Measurements from ENCODE around the gene CPT1B.

Gene CPT1B

DNA sequence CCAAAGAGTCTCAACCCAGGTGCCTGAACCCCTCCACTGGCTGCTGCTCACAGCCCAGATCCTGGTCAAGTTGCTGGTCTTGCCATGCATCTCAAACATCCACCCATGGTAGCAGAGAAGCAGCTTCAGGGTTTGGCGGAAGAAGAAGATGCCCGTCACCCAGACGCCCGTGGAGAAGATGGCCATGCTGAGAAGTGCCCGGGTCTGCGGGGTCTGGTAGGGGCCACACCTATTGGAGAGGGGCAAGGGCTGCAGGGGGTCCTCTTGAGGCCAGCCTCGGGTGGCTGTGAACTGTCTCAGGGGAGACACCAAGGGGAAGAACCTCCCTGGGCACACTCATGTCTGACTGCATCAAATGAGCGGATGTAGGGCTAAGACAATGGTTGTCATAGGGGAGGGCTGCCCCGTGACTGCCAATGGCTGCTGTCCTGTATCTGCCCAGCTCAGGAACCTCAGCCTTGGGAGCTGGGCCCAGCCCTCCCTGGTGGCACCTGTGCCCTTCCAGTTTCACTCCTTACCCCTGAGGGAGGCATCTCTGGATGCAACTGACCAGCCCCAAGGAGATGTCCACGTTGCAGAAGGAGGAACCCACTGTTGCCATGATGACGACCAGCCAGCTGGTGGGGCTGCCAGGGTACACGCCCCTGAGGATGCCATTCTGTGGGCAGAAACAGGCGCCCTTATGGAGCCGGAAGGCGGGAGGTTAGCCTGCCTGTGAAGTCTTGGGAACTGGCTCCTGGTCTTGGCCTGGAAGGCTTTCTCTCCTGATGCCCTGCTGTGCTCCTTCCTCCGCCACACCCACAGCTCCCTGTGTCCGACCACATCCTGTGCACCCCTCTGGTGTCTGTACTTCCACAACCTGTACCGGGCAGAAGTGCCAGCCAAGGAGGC, 1.2 kb downstream of the CPT1B start:
- Histone ChIP-seq H3K36me3 (ENCODE audit: control insufficient read depth in 2 of 2, insufficient read depth in 1 of 2, low read length in 2 of 2) (peaks cover 48 to 88% of the 10 kb centered on the region in 2 experiments), H3K27ac (ENCODE audit: extremely low read depth, low read depth, low read length) (no peak overlapping the region), H3K9me3 (ENCODE audit: control insufficient read depth, insufficient read depth, low read depth, low read length) (no peaks in the 10 kb centered on the region), H3K4me1 (ENCODE audit: control insufficient read depth, insufficient read depth, low read length) (peaks cover 3% of the 10 kb centered on the region; the same call in 1 of the 2 replicates), H3K4me3 (ENCODE audit: low read depth, low read length) (no peak overlapping the region)
- POLR2A ChIA-PET, result interaction anchor here (2.1 to 3.3 kb wide), 2 partner anchors 11 to 14 kb away, joined by 13 read pairs; partner anchors contain the start of gene SYCE3
- TF ChIP-seq ZNF510 (tag by site-specific recombination; IDR thresholded peaks at IDR 0.05; ENCODE audit: insufficient replicate concordance) (no peak), ZIC2 (tag by site-specific recombination; IDR thresholded peaks at IDR 0.05) (peak; percentile 40)
- CTCF ChIA-PET, result interaction anchor here (0.6 to 3.1 kb wide), 9 partner anchors 13 to 118 kb away, joined by 3 to 35 read pairs (median 4); partner anchors contain the start of genes SCO2 and SYCE3

DNA sequence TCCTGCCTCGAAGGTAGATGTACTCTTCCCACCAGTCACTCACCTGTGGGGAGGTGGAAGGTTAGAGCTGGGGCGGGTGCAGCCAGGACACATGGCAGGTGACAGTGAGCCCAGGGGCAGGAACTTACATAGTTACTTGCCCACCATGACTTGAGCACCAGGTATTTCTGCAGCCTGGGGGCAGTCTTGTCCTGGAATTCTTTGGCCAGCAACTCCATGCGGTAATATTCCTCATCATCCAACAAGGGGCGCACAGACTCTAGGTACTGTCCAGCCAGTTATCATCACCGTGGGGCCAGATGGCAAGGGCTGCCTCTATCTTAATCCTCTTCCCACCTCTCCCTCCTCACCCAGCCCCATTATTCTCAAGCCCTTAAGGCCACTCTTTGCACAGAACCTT, 2.2 kb downstream of the CPT1B start:
- CTCF ChIA-PET, result interaction anchor here (0.5 to 3.1 kb wide), 9 partner anchors 12 to 119 kb away, joined by 3 to 35 read pairs (median 4); partner anchors contain the start of genes SCO2 and SYCE3

DNA sequence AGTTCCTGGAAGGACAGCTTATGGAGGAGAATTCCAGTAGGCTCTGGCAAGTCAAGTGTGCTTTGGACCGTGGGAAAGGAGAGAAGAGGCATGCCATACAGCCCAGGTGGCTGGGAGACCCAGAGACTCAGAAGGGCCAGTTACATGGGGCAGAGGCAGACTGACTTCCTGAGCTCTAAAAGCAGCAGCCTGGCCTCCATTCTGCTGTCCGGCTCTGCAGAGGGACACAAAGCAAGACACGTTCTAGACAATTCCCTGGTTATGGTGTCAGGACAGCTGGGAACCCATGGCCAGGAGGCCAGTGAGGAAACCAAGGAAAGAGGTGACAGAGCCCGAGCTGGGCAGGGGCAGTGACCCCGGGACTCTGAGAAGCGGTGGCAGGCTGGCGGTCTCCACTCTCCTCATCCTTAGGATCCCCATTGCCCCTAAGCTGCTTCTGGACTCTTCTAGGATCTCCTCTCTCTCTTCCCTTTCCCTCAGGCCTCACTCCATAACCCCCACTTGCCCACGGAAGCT, 2.7 kb downstream of the CPT1B start:
- POLR2A ChIA-PET, result interaction anchor here (1.4 to 3.3 kb wide), 4 partner anchors 9 to 50 kb away, joined by 3 to 13 read pairs (median 8); partner anchors contain the start of genes SCO2 and SYCE3
- Histone ChIP-seq H3K36me3 (ENCODE audit: control insufficient read depth in 2 of 2, insufficient read depth in 1 of 2, low read length in 2 of 2) (peaks cover 48 to 92% of the 10 kb centered on the region in 2 experiments), H3K4me1 (ENCODE audit: control insufficient read depth, insufficient read depth, low read length) (no peaks in the 10 kb centered on the region), H3K4me3 (ENCODE audit: low read depth, low read length) (no peak overlapping the region), H3K27ac (ENCODE audit: extremely low read depth, low read depth, low read length) (no peak overlapping the region), H3K9me3 (ENCODE audit: control insufficient read depth, insufficient read depth, low read depth, low read length) (no peaks in the 10 kb centered on the region)
- CTCF ChIA-PET, result interaction anchor here (0.5 to 3.1 kb wide), 10 partner anchors 9 to 116 kb away, joined by 3 to 35 read pairs (median 4); partner anchors contain the start of gene SYCE3
- TF ChIP-seq ZNF768 (tag by site-specific recombination; IDR thresholded peaks at IDR 0.05), result no peak
- no peak for TF ChIP-seq ZIC2 (tag by site-specific recombination; IDR thresholded peaks at IDR 0.05)
- TF ChIP-seq ZFHX2 (tag by site-specific recombination; conservative IDR thresholded peaks at IDR 0.05), result no peak
- TF ChIP-seq ZFP69B (tag by site-specific recombination; IDR thresholded peaks at IDR 0.05), result no peak

More for the DNA sequence above, 2.2 kb downstream of the CPT1B start:
- Histone ChIP-seq H3K27ac (ENCODE audit: extremely low read depth, low read depth, low read length) (no peak overlapping the region), H3K36me3 (ENCODE audit: control insufficient read depth in 2 of 2, insufficient read depth in 1 of 2, low read length in 2 of 2) (peaks cover 54 to 91% of the 10 kb centered on the region in 2 experiments), H3K4me3 (ENCODE audit: low read depth, low read length) (no peak overlapping the region), H3K9me3 (ENCODE audit: control insufficient read depth, insufficient read depth, low read depth, low read length) (no peaks in the 10 kb centered on the region), H3K4me1 (ENCODE audit: control insufficient read depth, insufficient read depth, low read length) (no peaks in the 10 kb centered on the region)
- POLR2A ChIA-PET, result interaction anchor here (1.5 to 3.3 kb wide), 3 partner anchors 10 to 37 kb away, joined by 4 to 13 read pairs (median 13); partner anchors contain the start of gene SYCE3
- TF ChIP-seq, protein P1, sequence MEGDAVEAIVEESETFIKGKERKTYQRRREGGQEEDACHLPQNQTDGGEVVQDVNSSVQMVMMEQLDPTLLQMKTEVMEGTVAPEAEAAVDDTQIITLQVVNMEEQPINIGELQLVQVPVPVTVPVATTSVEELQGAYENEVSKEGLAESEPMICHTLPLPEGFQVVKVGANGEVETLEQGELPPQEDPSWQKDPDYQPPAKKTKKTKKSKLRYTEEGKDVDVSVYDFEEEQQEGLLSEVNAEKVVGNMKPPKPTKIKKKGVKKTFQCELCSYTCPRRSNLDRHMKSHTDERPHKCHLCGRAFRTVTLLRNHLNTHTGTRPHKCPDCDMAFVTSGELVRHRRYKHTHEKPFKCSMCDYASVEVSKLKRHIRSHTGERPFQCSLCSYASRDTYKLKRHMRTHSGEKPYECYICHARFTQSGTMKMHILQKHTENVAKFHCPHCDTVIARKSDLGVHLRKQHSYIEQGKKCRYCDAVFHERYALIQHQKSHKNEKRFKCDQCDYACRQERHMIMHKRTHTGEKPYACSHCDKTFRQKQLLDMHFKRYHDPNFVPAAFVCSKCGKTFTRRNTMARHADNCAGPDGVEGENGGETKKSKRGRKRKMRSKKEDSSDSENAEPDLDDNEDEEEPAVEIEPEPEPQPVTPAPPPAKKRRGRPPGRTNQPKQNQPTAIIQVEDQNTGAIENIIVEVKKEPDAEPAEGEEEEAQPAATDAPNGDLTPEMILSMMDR (tag by site-specific recombination; IDR thresholded peaks at IDR 0.05), result peak; percentile 90
- TF ChIP-seq ZNF654 (tag by site-specific recombination; IDR thresholded peaks at IDR 0.05; ENCODE audit: low read depth) (peak; percentile 51), RBAK (tag by site-specific recombination; IDR thresholded peaks at IDR 0.05) (no peak), ZBTB17 (tag by site-specific recombination; IDR thresholded peaks at IDR 0.05) (no peak)

DNA sequence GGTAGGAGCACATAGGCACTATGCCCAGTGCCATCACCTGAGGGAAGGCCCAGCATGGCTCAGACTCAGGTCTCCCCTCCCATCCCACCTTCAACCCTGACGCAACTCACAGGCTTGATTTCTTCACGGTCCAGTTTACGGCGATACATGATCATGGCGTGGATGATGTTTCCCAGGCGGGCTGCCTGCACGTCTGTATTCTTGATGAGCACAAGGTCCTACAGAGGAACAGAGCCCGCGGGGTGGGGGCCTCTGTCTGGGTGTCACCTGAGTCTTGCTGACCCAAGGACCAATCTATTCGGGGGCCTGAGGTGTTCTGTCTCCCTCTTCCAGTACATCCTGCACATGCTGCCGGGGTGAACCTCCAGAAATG, 3.9 kb downstream of the CPT1B start:
- TF ChIP-seq ZNF747 (tag by site-specific recombination; IDR thresholded peaks at IDR 0.05), result no peak
- TF ChIP-seq ZNF266 (tag by site-specific recombination; IDR thresholded peaks at IDR 0.05; ENCODE audit: low read depth), result no peak
- no peak for TF ChIP-seq ZNF701 (tag by site-specific recombination; IDR thresholded peaks at IDR 0.05)
- no peak for TF ChIP-seq ZNF555 (tag by site-specific recombination; conservative IDR thresholded peaks at IDR 0.05)
- Histone ChIP-seq H3K27ac (ENCODE audit: extremely low read depth, low read depth, low read length) (no peak overlapping the region), H3K36me3 (ENCODE audit: control insufficient read depth in 2 of 2, insufficient read depth in 1 of 2, low read length in 2 of 2) (peaks cover 41 to 92% of the 10 kb centered on the region in 2 experiments), H3K4me1 (ENCODE audit: control insufficient read depth, insufficient read depth, low read length) (no peaks in the 10 kb centered on the region), H3K4me3 (ENCODE audit: low read depth, low read length) (no peak overlapping the region), H3K9me3 (ENCODE audit: control insufficient read depth, insufficient read depth, low read depth, low read length) (no peaks in the 10 kb centered on the region)
- POLR2A ChIA-PET, result interaction anchor here (1.1 to 3.3 kb wide), 3 partner anchors 11 to 49 kb away, joined by 3 to 13 read pairs (median 3); partner anchors contain the start of genes SCO2 and SYCE3
- CTCF ChIA-PET, result interaction anchor here (1.0 to 3.1 kb wide), 4 partner anchors 11 to 118 kb away, joined by 4 to 35 read pairs (median 22); partner anchors contain the start of gene SYCE3
